ENCODE data around the gene AOPEP.

DNA sequence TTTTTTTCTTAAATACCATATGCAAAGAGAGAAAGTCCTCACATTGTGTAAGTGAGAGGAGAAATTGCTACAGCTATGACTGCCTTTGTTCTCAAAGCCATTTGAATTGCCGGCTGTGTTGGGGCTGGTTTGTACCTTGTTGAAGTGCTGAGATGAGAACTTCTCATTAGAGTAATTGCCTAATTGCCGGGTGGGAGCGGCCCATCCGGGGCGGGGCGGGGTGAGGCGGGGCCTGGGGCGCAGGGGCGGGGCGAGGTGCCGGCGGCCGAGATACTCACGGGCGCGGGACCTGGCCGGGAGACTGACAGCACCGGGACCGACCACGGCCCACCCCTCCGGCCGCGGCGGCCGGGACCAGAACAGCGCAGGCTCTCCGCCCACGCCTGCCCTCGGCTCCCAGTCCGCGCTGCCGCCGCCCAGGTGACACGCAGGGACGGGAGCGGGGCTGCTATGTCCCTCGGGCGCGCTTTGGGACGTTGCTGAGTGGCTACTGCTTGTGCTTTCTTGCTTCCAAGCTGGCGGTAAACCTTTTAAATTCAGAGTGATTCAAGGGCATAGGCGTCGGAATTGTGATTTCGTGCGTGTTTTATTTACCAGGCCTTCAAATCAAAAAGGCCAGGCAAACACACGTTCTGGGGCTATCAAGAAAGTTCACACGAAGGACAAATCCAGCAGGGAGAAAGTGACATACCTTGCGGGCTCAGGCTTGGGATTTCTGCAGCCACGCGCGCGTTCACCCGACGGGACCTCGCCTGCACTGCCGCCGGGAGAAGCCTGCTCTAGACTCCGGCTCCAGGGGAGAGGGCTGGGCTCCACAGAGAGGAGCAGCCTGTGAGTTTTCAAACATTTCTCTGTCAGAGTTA, 322.0 kb downstream of the AOPEP start:
- TF ChIP-seq POLR2A (IDR thresholded peaks at IDR 0.05), result peak in 1 of 2 donors; percentile 28
- TF ChIP-seq, protein P1, sequence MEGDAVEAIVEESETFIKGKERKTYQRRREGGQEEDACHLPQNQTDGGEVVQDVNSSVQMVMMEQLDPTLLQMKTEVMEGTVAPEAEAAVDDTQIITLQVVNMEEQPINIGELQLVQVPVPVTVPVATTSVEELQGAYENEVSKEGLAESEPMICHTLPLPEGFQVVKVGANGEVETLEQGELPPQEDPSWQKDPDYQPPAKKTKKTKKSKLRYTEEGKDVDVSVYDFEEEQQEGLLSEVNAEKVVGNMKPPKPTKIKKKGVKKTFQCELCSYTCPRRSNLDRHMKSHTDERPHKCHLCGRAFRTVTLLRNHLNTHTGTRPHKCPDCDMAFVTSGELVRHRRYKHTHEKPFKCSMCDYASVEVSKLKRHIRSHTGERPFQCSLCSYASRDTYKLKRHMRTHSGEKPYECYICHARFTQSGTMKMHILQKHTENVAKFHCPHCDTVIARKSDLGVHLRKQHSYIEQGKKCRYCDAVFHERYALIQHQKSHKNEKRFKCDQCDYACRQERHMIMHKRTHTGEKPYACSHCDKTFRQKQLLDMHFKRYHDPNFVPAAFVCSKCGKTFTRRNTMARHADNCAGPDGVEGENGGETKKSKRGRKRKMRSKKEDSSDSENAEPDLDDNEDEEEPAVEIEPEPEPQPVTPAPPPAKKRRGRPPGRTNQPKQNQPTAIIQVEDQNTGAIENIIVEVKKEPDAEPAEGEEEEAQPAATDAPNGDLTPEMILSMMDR (IDR thresholded peaks at IDR 0.05), result no peak

All from heart left ventricle (tissue), 13 donors.